ENCODE measurements around the gene DCUN1D1. TPM values are rescaled to one million over a fixed set of nuclear protein-coding genes. Genes with fewer than 3 reads are reported as not detected.

DCUN1D1 gene
- total and polyA plus RNA-seq, 2 of the 8 experiments (the other 6 are each of a cell fraction or from before 2014, with no cell fraction given) = 6.8 to 70.3 TPM

DNA sequence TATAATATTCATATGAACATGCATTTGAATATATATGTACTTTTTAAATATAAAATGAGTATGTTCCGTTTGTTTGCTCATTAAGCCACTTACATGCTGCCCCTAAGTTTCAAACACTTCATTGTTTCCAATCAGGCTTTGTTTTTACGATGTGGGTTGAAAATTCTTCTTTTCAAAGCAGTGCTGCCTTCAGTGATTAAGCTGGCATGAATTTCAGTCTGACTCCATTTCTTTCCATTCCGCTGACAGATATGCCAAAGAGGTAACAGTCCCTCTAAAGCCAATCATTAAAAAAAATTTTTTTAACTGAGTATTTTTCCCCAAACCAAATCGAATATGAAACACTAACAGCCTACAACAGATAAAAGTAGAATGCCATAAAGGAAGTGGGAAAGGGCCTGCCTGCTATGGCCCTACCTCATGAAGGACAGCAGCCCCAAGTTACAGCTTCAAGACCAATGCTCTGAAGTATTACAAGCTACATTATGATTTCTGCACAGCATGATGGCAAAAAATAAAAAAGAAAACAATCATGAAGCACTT lies 40.0 kb downstream of the DCUN1D1 start:
- Histone ChIP-seq H4K20me1 (replicated peaks in 1 of 2; ENCODE audit: control insufficient read depth in 1 of 2, insufficient read depth in 2 of 2, low read length in 2 of 2) (no peaks in the 10 kb centered on the region), H3K4me3 (ENCODE audit: extremely low read depth in 1 of 4, insufficient read depth in 2 of 4, low read depth in 3 of 4, low read length in 4 of 4) (no peak overlapping the region), H2BK120ac (replicated peaks; ENCODE audit: low read depth, low read length) (no peak overlapping the region), H2BK20ac (ENCODE audit: low read length) (no peak overlapping the region), H2AK5ac (ENCODE audit: low read depth, low read length) (no peak overlapping the region), H3K23ac (ENCODE audit: insufficient read length) (no peak overlapping the region), H3K9ac (replicated peaks in 1 of 4; ENCODE audit: extremely low read depth in 1 of 4, low read depth in 3 of 4, low read length in 3 of 4) (no peak overlapping the region), H4K91ac (replicated peaks; ENCODE audit: insufficient read length, low read length) (no peak overlapping the region), H4K5ac (ENCODE audit: insufficient read length, low read depth, low read length) (no peak overlapping the region), H3K18ac (ENCODE audit: extremely low read depth, low read length) (no peak overlapping the region), H3K56ac (replicated peaks; ENCODE audit: insufficient read length, low read depth, low read length) (no peak overlapping the region), H4K8ac (ENCODE audit: extremely low read depth, insufficient read depth, low read length) (no peak overlapping the region), H2BK5ac (ENCODE audit: low read depth, low read length) (no peak overlapping the region), H3K79me1 (ENCODE audit: low read depth, low read length) (no peaks in the 10 kb centered on the region), H3K79me2 (ENCODE audit: control insufficient read depth in 1 of 2, insufficient read depth in 2 of 2, low read length in 2 of 2) (no peaks in the 10 kb centered on the region), H3K23me2 (ENCODE audit: low read depth, low read length) (no peaks in the 10 kb centered on the region), H3K27ac (ENCODE audit: low read depth, low read length) (no peak overlapping the region), H2BK12ac (ENCODE audit: low read depth, low read length) (no peak overlapping the region), H3K27me3 (replicated peaks in 1 of 4; ENCODE audit: control insufficient read depth in 3 of 4, extremely low read depth in 1 of 4, insufficient read depth in 3 of 4, low read length in 3 of 4) (no peaks in the 10 kb centered on the region), H3K36me3 (ENCODE audit: control insufficient read depth in 2 of 4, insufficient read depth in 4 of 4, low read length in 3 of 4) (peaks cover 0 to 3% (median 0%) of the 10 kb centered on the region in 4 experiments; a peak in 1 of 8 replicates), H3K9me3 (ENCODE audit: insufficient read depth in 2 of 2, low read depth in 1 of 2, low read length in 1 of 2) (no peaks in the 10 kb centered on the region), H3K14ac (ENCODE audit: insufficient read length) (no peak overlapping the region), H3K4me1 (replicated peaks in 1 of 4; ENCODE audit: control insufficient read depth in 3 of 4, insufficient read depth in 4 of 4, low read length in 3 of 4) (peaks cover 0 to 4% (median 3%) of the 10 kb centered on the region in 4 experiments; a peak in 4 of 7 replicates), H3K4ac (replicated peaks; ENCODE audit: insufficient read length, low read depth, low read length) (no peak overlapping the region), H3K4me2 (ENCODE audit: insufficient read depth in 1 of 2, low read depth in 2 of 2, low read length in 2 of 2) (no peak overlapping the region), H2AFZ (ENCODE audit: low read length) (no peak overlapping the region), H2BK15ac (ENCODE audit: low read length) (no peak overlapping the region)
- no peak for DNase-seq (ENCODE audit: low read depth in 1 of 2, low spot score in 2 of 2)
- ChIA-PET CTCF (ENCODE audit: partially characterized antibody) (interaction anchor here (1.2 kb wide), 1 partner anchor 146 kb away, joined by 3 read pairs; no protein-coding TSS in a partner anchor), POLR2A (ENCODE audit: partially characterized antibody) (no interaction called here)
- no peak for FAIRE-seq
- WGBS, 2 experiments (ENCODE audit: extremely low coverage in 1 of 2, insufficient coverage in 1 of 2, insufficient read length in 1 of 2, insufficient replicate concordance in 2 of 2, low coverage in 1 of 2, low lambda C conversion rate in 2 of 2, missing lambda C conversion rate in 1 of 2) = 81% methylated on average over 4 of the region's 4 CpGs; no CpG with 5 or more reads in 1 of the 2 experiments
- TF ChIP-seq TEAD4 (IDR thresholded peaks at IDR 0.05; ENCODE audit: low read depth, low read length) (no peak), BRCA1 (IDR thresholded peaks at IDR 0.05; ENCODE audit: low read depth, low read length) (no peak)
